Fibroblast of the conjunctiva (primary cell): Measurements from ENCODE around the gene AP2A2.
"Not testable (repeated sequence)": the region's sequence is repeated elsewhere in the genome, so short reads cannot be mapped to it uniquely, and the experiment has no call there.

Experiments
- DNase-seq: peaks from one replicate; pipeline ENCODE4 v3.0.0-alpha.2; 2010; ENCODE audit warnings: low read depth

Gene AP2A2

GRCh38 chr11:1015826-1016545 lies 90.3 kb downstream of the AP2A2 start:
- no peak for DNase-seq

DNA sequence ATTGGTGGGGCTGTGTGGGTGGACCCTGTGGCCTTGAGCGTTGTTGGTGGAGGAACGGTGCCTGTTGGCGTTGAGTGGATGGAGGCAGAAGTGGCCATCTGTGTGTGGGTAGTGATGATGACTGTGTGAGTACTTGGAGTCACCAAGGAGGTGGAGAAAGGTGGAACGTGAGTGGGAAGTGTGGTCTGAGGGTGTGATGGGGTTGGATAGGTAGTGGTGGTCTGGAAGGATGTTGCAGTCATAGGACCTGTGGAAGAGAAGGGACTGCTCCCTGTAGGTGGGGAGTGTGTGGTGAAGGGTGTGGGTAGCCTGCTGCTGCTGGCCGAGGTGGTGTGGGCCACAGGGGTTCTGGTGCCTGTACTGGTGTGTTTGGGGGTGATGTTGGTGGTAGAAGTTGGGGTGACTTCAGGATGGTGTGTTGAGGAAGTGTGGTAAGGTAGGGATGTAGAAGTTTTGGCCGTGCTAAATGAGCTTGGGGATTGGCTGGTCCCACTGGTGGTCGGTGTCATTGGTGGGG lies 91.0 kb downstream of the AP2A2 start:
- not testable (repeated sequence) for DNase-seq

DNA sequence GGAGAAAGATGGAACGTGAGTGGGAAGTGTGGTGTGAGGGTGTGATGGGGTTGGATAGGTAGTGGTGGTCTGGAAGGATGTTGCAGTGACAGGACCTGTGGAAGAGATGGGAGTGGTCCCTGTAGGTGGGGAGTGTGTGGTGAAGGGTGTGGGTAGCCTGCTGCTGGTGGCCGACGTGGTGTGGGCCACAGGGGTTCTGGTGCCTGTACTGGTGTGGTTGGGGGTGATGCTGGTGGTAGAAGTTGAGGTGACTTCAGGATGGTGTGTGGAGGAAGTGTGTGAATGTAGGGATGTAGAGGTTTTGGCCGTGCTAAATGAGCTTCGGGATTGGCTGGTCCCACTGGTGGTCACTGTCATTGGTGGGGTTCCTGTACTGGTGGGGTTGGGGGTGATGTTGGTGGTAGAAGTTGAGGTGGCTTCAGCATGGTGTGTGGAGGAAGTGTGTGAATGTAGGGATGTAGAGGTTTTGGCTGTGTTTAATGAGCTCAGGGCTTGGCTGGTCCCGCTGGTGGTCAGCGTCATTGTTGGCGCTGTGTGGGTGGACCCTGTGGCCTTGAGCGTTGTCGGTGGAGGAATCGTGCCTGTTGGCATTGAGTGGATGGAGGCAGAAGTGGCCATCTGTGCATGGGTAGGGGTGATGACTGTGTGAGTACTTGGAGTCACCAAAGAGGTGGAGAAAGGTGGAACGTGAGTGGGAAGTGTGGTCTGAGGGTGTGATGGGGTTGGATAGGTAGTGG lies 91.8 kb downstream of the AP2A2 start:
- DNase-seq: no peak

DNA sequence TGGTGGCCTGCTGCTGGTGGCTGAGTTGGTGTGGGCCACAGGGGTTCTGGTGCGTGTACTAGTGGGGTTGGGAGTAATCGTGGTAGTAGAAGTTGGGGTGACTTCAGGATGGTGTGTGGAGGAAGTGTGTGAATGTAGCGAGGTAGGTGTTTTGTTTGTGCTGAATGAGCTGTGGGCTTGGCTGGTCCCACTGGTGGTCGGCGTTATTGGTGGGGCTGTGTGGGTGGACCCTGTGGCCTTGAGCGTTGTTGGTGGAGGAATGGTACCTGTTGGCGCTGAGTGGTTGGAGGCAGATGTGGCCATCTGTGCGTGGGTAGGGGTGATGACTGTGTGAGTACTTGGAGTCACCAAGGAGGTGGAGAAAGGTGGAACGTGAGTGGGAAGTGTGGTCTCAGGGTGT lies 92.4 kb downstream of the AP2A2 start:
- DNase-seq: no peak

GRCh38 chr11:1019321-1019910 lies 93.7 kb downstream of the AP2A2 start:
- no peak for DNase-seq

DNA sequence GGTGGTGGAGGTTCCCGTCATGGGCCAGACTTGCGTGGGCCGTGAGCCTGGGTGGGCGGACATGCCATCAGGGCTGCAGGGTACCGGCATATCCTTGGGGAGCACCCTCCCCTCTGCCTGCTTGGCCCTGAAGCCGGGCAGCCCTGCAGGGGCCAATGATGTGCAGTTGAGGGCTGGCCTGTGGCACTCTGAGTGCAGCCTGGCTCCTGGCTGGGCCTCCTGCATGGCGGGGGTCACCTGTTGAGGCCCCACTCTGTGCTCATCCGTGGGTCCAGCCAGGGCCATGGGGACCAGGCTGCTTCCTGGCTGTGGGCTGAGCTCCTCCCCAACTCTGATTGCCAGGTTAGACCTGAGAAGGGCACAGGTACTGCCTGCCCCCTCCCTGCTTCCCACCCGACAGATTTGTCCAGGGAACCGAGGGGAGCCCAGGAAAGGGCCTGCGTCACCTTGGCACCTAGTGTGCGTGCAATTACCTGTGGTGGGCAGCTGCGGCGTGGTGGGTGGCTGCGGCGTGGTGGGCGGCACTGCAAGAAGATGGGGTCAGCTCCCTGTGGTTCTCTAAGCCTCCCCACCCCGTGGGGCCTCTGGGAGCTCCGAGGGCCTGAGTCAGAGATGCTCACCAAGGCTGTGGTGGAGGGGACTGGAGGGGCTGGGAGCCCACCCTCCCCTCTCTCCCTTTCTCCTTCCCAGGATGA lies 94.7 kb downstream of the AP2A2 start:
- DNase-seq: no peak

DNA sequence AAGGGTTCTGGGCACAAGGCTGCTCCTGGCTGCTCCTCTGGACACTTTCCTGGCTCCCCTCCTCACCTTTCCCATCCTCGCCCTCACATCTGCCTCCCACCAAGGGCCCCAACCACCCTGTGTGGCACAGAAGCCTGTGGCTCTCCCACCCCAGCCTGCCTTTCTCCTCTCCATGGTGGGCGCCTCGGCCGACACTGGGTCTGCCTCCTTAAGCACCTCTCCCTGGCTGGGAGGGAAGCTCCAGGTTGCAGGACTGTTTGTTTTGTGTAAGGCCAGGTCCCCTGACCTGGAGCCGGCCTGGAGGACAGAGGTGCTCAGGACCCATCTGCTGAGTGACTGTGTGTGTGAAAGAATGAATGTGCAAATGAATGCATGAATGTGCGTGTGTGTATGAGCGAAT lies 96.7 kb downstream of the AP2A2 start:
- no peak for DNase-seq

- DNase-seq: no peak
These were observed 97.5 kb downstream of the AP2A2 start for GRCh38 chr11:1022908-1023810.

- DNase-seq: no peak
These were observed 98.3 kb downstream of the AP2A2 start for GRCh38 chr11:1023811-1024596.

- no peak for DNase-seq
These were observed 99.1 kb downstream of the AP2A2 start for GRCh38 chr11:1024597-1025409.

DNA sequence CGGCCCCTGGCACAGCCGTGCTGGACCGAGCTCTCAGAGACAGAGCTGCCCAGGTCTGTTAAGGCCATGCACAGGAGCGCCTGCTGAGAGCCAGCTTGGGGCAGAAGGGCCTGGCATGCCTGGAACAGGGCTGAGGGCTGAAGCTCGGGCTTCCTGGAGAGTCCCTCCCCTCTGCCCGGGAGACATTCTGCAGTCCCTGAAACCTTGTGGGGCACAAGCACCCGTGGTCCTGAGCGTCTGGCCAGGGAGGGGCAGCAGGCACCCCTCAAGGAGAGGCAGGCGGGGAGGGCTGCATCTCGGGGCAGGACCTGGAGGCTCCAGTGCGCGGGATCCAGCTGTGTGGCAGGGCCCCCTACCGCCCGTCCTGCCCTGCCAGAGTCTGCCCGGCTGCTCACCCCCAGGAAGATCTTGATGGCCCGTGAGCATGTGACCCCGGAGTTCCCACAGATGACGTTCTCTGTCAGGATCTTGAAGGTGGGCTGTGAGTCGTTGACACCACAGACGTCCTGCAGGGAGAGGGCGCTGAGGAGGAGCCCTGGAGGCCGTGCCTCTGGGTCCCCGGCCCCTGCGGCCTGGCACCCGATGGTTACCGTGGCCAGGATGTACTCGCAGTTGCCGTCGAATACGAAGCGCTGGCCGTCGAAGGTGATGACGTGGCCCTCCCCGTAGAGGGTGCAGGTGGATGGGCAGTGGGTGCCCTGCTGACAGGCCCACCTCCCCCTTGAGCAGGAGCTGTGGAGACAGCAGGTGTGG lies 99.9 kb downstream of the AP2A2 start:
- DNase-seq: no peak

DNA sequence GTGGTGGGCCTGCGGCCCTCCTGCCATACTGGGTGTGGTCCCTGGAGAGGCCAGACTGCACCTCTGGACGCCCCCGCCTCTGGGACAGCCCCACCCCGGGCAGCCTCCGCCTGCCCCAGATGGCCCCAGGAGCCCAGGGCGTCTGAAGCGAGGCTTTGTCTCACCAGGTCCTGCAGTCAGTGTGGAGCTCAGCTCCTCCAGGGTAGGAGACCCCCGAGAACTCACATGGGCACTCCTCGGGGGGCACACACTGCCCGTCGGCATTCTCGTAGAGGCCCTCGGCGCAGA lies 100.4 kb downstream of the AP2A2 start:
- DNase-seq: no peak

- DNase-seq: no peak
These were observed 101.2 kb downstream of the AP2A2 start for GRCh38 chr11:1026641-1027482.

- no peak for DNase-seq
These were observed 102.0 kb downstream of the AP2A2 start for GRCh38 chr11:1027483-1028290.

GRCh38 chr11:1028291-1028540 lies 102.5 kb downstream of the AP2A2 start:
- DNase-seq: no peak

DNA sequence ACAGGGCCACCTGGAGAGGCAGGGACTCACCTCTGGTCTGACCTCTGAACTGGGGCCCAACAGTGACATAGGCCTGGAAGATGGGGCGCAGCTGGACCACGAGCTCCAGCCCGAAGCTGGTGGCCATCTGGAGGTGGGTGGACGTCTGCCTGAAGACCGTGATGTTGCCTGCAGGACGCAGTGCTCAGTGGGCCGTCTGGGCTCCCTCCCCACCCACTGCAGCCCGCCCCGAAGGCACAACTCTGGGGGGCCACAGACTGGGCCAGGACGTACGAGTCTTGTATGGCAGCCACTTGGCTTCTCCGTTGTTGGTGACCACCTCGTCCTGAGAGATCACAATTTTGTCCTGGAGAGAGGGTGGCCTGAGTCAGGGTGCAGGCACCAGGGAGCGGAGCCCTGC lies 102.9 kb downstream of the AP2A2 start:
- DNase-seq: no peak

DNA sequence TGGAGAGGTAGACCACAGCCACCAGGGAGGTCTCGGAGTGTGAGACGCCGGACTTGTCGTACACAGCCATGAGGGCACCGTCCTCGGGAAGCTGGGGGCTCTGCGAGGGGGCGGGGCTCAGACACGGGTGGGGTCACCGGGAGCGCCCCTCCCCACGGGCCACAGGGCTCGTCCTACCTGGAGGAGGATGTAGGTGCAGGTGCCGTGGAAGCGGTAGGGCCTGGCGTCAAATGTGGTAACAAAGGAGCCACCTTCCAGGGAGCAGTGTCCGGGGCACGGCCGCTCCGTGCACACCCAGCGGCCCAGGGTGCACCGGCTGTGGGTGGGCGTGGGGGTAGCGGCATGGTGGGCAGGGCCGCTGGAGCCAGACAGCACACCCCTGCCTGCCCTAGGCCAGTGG lies 103.4 kb downstream of the AP2A2 start:
- DNase-seq: no peak

DNA sequence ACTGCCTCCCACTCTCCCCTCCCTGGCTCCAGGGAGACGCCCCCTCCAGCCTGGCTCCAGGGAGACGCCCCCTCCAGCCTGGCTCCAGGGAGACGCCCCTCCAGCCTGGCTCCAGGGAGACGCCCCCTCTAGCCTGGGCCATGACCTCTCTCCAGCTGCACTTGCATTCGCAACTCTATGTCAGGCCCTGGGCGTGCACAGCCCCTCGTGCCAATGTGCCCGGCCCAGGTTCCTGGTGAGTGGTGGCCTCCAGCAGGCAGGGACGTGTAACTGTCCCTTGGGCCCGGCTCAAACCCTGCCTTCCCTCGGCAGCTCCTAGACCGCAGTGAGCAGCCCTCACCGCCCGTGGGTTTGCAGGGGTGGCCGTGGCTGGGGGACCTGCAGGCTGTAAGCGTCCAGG lies 104.0 kb downstream of the AP2A2 start:
- DNase-seq: no peak
